Stimulated activated CD4-positive, alpha-beta T cell treated with anti-CD3 and anti-CD28 coated beads, TNF-alpha, amount 100 ng/mL, for 4 hours (primary cell): ENCODE results near the gene BMERB1.
"Not testable (repeated sequence)": the region's sequence is repeated elsewhere in the genome, so short reads cannot be mapped to it uniquely, and the experiment has no call there.

Experiments
- DNase-seq, 3 experiments: peaks; one replicate each; pipeline ENCODE4 v3.0.0-alpha.2; 2020; ENCODE audit warnings: low read depth in 3 of 3

BMERB1 gene

DNA sequence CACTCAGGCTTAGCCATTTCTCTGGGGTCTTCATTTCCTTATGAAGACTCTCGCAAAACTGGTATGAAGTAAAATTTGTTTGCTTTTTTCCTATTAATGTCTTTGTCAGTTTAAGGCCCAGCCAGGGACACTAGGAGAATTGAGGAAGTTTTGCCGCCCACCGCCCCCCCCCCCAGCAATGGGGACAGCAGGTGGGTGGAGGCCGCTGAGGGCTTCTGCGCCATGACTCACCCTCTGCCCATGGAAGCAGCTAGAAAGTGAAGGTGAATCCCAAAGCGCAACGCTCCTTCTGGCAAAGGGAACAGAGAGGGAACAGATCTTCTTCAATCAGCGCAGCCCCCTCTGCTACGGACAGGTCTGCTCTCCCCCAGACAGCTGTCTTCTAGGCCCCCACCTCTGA is 158.8 kb downstream of the BMERB1 start:
- DNase-seq: no peak

- no peak for DNase-seq
Observed at GRCh38 chr16:15594711-15595320, 160.4 kb downstream of the BMERB1 start.

DNA sequence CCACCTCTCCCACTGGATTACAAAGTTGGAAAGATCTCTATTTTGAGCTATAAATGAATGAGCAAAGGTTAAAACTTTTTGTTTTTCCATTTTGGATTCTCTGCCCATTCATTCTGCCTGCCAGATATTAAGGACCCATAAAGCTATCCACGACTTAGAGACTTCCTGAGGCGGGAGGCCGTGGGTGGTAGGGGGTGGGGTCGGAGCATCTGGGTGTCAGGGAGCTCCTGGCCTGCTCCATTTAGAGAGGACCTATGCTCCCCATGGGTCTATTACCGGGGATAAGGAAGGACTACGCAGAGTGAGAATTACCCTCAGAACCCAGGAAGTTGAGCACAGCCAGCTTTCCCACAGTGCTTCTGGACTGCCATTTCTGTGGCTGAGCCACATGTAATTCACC is 162.7 kb downstream of the BMERB1 start:
- DNase-seq: no peak

DNA sequence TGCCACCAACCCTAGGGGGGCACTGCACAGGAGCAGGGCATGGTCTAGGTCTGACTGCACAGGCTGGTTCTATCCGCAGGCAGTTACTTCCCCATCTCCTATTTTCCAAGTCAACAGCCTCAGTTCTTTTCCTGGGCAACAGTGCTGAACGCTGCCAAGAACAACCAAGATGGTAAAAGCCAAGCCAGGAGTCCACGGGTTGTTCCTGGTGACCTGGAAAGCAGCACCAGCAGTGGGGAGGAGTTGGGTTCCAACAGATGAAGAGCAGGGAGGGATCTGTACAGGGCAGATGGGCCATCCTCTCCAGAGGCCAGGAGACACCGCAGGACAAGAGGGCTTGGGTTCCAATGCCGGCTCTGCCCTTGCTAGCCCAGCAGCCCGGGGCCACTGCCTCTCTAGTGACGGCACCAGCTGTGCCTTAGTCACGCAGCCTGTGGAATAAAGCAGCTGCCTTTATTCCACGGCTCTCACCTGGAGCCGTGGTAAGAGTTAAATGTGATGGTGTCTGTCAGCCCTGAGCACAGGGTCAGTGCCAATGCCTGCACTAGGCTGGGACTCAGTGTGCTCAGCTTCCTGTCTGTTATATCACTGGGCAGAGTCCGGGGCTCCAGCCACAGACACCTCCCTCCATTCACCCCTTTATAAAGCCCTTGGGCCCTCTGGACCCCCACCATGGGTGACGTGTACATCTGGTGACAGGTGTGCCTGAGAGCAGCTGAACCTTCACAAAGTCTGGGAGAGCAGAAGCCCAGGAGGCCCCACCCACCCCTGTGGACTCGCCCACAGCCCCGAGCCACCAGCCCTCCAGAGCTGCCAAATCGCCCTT is 163.6 kb downstream of the BMERB1 start:
- no peak for DNase-seq

DNA sequence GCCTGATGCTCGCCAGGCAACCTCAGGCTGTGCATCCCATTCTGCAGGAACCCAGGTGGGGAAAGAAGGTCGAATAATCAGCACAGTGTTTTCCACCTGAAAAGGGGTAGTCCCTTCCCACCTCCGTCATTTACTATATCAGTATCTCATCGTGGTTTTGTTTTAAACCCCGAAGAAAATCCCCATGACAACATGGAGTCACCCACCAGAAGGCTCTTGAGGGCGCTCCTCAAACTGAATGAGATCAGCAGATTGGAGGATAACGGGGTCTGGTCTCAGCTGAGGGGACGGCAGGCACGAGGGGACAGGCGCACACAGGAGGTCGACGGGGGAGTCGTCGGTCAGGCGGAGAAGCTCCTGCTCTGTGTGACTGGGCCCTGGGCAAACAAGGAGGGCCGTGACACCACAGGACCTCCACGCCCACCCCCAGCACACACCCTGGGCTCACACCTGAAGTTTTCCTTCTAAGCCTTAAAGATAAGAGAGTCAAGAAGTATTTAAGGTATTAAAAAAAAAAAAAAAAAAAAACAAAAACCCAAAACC is 164.3 kb downstream of the BMERB1 start:
- no peak for DNase-seq

DNA sequence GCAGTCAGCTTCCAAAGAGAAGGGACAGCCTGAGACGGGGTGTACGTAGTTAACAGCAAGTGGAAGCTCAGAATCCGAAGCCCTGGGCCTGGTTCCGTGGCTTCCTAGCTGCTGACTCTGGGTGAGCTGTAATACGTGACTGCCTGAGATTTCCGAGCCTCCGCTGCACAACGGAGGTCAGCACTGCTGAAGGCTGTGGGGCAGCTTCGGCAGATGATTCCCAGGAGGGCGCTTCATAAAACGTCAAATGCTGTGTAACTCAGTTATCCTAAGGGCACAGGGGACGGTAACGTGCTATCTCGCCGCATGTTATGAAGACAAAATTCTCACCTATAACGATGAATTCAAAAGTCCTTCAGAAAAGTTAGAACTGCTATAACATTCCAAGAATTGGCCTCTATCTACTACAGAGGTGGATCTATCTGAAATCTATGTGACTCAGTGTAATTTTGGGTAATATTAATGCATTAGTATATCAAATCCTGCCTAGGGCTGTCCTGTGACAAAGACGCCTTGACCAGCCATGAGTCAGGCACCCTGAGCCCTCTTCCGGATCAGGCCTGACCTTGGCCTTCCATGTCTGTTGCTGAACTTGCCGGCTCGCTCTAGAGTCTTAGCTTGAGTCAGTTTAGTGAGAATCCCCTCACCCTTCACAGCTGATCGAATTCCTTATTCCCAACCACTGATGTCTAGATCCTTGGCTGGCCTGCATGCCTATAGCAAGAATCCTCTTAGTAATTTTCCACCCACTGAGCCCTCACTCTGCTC is 165.1 kb downstream of the BMERB1 start:
- no peak for DNase-seq

DNA sequence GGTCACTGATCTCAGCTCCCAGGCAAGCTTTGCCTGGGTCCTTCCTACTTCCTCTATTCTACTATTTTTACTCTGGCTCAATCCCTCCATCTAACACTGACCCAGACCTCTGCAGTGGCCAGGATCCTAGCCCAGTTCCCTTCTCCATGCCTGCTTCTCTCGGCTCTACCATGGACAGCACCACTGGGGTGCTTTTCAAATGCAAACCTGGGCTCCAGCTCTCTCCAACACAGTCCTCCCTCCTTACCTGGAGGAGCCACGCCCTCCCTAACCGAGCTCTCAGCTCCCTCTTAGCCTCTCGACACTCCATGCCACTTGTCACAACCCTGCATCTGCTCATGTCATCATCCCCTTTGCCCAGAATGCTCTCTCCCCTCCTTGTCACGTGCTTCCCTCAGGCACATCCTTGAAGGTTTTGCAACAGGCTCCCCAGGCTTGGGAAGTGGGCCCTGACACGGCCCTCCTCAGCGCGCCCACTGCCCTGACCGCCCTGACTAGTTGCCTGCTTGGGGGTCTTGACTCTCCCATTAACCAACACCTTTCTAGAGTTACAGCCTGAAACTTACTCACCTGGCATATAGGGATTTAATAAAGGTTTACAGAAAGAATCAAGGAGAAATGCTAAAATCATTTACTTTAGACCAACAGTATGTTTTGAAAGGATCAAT is 167.0 kb downstream of the BMERB1 start:
- DNase-seq: no peak

DNA sequence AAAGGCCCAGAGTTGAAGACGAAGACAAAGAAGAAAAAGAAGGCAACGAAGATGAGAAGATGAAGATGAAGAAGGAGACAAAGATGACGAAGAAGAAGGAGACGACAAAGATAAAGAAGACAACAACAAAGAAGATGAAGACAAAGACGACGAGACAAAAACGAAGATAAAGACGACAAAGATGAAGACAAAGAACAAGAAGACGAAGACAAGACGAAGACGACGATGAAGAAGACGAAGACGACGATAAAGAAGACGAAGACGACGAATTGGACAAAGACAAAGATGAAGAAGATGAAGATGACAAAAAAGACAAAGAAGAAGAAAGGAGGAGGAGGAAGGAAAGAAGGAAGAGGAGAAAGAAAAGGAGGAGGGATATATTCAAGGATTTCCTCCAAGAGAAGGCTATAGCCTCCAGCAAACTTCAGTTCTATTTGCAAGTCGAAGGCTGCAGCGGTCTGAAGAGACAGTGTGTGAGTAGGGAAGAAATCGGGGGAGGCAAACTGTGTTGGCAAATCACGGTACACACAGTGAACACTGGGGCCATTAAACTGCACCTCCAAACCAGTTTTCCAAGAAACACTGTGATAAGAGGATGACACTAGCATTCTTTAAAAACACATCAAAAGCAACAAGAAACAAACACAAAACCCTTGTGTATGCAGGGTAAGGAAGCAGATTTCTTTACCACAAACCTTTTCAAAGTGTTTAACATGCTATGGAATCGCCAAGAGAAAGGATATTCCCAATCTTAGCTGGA is 168.1 kb downstream of the BMERB1 start:
- DNase-seq: no peak

GRCh38 chr16:15604460-15605440 is 170.4 kb downstream of the BMERB1 start:
- no peak for DNase-seq

DNA sequence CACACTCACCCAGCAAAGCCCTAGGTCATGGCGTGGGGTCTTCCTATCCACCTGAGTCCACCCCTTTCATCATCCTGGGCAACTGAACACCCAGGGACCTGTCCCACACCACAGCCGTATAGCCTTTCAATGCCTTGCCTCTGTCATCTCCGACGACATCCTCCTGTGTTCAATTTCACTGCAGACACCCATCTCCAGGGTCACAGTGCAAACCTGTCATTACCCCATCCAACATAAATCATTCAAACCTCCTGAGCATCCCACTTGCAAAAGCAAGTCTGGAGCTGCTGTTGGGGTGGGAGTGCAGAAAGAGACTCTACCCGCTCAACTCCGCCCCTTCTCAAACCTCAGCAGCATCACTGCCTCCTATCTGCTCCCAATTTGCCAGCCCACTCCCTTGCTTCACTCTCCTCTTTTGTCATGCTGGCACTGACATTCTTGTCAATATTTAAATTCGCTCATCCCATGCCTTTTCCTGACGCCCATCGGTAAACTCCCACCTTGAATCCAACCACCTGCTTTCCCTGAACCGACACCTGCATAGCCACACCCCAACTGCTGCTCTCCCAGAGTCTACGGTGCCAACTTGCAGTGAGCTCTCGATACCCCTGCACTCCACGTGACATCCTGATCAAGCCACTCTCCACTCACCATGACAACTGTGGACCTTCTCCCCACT is 171.6 kb downstream of the BMERB1 start:
- no peak for DNase-seq

GRCh38 chr16:15606518-15607220 is 172.3 kb downstream of the BMERB1 start:
- DNase-seq: no peak

DNA sequence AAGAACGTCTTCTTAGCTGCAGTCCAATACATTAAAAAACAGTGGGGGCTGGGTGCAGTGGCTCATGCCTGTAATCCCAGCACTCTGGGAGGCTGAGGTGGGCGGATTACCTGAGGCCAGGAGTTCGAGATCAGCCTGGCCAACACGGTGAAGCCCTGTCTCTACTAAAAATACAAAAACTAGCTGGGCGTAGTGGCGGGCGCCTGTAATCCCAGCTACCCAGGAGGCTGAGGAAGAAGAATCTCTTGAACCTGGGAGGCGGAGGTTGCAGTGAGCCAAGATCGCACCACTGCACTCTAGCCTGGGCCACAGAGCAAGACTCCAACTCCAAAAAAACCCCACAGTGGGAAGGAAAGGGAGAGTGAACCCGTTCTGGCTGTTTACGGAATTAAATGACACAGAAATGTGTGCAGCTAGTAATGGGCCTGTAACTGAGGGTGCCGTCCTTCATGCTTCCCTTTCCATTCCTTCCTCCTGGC is 172.9 kb downstream of the BMERB1 start:
- not testable (repeated sequence) for DNase-seq

GRCh38 chr16:15607700-15608396 is 173.5 kb downstream of the BMERB1 start:
- DNase-seq: no peak

GRCh38 chr16:15608398-15609285 is 174.3 kb downstream of the BMERB1 start:
- no peak for DNase-seq

DNA sequence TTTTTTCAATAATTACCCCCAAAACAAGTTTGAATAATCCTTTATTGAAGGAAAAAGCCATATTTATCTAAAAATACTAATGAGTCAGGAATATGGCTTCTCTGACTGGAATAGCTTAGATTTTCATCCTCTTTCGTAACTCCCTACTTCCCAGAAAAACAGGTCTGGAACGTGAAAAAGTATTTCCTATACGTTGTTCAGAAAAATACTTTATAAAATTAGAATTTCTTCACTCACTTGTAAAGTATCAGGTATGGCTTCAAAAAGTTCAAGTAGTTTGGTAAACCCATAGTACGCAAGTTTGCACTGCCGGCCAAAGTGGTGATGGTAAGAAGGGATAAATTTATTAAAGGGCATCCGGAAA is 174.9 kb downstream of the BMERB1 start:
- no peak for DNase-seq

DNA sequence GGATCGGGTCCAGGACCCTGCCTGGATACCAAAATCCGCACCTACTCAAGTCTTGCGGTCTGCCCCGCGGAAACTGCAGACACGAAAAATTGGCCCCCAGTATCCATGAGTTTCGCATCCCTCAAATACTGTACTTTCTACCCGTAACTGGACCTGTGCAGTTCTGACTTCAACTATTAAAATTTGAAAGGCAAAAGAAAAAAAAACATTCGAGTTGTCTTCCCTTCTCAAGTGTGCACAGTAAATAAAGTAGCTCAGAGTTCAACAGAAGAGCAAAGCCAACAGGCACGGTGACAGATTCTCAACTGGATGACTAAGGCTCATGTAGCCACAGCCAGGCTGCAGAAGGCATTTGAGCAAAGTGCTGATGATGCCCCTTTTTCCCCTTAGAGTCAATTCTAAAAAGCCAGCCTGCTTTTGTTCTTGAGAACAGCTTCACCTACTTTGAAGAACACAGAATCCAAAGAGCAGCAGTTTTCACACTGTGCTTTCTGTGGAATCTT is 176.0 kb downstream of the BMERB1 start:
- no peak for DNase-seq

GRCh38 chr16:15611610-15612009 is 177.2 kb downstream of the BMERB1 start:
- DNase-seq: no peak
